ENCODE data around the gene CA9. TPM values are rescaled to one million over a fixed set of nuclear protein-coding genes. Genes with fewer than 3 reads are reported as not detected.

CA9 gene
- total RNA-seq, 2 donors from 2014 or later: 1.8 to 5.9 TPM

DNA sequence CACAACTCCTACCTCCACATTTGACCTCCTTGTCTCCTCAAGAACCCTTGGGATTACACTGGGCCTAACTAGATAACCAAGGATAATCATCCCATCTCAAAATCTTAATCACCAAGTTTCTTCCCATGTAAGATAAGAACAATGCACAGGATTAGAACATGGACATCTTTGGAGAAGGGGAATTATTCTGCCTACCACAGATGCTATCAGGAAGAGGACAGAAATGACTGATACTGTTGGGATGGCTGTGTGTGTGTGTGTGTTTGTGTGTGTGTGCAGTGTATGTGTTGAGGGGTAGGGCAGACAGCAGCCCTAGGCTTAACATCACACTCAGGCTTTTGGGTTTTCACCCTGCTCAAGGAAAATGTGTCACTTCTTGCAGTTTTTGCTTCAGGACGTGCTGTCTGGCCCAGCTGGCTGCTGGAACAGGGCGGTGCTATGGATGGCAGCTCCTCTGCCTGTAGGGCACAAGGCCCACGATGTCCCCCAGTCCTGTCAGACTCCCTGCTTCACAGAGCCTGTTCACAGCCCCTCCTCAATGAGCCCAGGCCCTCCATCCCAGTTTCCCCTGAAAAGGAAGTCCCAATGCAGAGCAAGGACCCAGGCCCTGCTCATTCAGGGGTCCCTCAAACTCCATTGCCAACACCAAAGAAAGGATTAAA, 7.7 kb downstream of the CA9 start:
- Histone ChIP-seq H3K9ac (ENCODE audit: low read depth in 2 of 2, low read length in 2 of 2) (no peak overlapping the region), H3K9me3 (no peaks in the 10 kb centered on the region), H3K27me3 (no peaks in the 10 kb centered on the region), H3K36me3 (no peaks in the 10 kb centered on the region), H3K4me1 (no peaks in the 10 kb centered on the region), H3K4me3 (no peak overlapping the region), H3K27ac (no peak overlapping the region)
- intact Hi-C loops (cut with DNase I): no loop called here
- TF ChIP-seq, protein P1, sequence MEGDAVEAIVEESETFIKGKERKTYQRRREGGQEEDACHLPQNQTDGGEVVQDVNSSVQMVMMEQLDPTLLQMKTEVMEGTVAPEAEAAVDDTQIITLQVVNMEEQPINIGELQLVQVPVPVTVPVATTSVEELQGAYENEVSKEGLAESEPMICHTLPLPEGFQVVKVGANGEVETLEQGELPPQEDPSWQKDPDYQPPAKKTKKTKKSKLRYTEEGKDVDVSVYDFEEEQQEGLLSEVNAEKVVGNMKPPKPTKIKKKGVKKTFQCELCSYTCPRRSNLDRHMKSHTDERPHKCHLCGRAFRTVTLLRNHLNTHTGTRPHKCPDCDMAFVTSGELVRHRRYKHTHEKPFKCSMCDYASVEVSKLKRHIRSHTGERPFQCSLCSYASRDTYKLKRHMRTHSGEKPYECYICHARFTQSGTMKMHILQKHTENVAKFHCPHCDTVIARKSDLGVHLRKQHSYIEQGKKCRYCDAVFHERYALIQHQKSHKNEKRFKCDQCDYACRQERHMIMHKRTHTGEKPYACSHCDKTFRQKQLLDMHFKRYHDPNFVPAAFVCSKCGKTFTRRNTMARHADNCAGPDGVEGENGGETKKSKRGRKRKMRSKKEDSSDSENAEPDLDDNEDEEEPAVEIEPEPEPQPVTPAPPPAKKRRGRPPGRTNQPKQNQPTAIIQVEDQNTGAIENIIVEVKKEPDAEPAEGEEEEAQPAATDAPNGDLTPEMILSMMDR (IDR thresholded peaks at IDR 0.05): no peak
- no peak for DNase-seq

- no peak overlapping the region for H3K4me3 ChIP-seq
- no peaks in the 10 kb centered on the region for H3K4me1 ChIP-seq
- H3K27me3 ChIP-seq: no peaks in the 10 kb centered on the region
- no peak overlapping the region for H3K27ac ChIP-seq
- no peak for DNase-seq
- no peak overlapping the region for H3K9ac ChIP-seq (ENCODE audit: low read depth in 2 of 2, low read length in 2 of 2)
- no peaks in the 10 kb centered on the region for H3K9me3 ChIP-seq
- H3K36me3 ChIP-seq: no peaks in the 10 kb centered on the region
- TF ChIP-seq, protein P1 (IDR thresholded peaks at IDR 0.05): no peak
- intact Hi-C loops (cut with DNase I): no loop called here
Measured at GRCh38 chr9:35682051-35682450, 8.3 kb downstream of the CA9 start.

GRCh38 chr9:35682520-35683315, 9.0 kb downstream of the CA9 start:
- H3K27me3 ChIP-seq: no peaks in the 10 kb centered on the region
- no peaks in the 10 kb centered on the region for H3K9me3 ChIP-seq
- TF ChIP-seq, protein P1 (IDR thresholded peaks at IDR 0.05): no peak
- H3K36me3 ChIP-seq: no peaks in the 10 kb centered on the region
- intact Hi-C loops (cut with DNase I): no loop called here
- peak overlapping the region in 1 of 2 donors; percentile 43 for H3K9ac ChIP-seq (ENCODE audit: low read depth in 2 of 2, low read length in 2 of 2)
- no peak overlapping the region for H3K27ac ChIP-seq
- no peak for DNase-seq
- no peaks in the 10 kb centered on the region for H3K4me1 ChIP-seq
- no peak overlapping the region for H3K4me3 ChIP-seq

DNA sequence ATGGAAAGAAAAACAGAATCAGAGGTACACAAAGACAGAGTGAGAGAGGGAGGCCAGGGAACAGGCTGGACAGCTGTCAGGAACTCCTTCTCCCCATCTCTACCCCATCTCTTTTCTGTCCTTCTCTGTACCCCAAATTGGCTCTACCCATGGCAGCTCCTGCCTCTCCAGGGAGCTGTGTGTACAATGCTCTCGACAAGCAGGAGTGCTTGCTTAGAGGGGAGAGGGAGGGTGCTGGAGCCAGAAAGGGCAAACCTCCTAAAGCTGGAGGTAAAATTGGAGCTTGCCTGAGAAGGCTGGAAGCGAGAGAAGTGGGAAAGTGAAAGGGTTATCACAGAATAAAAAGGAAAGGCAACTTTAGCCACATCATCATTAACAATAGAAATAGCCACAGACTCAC, 9.6 kb downstream of the CA9 start:
- DNase-seq: no peak
- no peaks in the 10 kb centered on the region for H3K9me3 ChIP-seq
- H3K4me1 ChIP-seq: no peaks in the 10 kb centered on the region
- TF ChIP-seq, protein P1 (IDR thresholded peaks at IDR 0.05): no peak
- H3K4me3 ChIP-seq: no peak overlapping the region
- intact Hi-C loops (cut with DNase I): no loop called here
- H3K27me3 ChIP-seq: no peaks in the 10 kb centered on the region
- no peak overlapping the region for H3K27ac ChIP-seq
- no peak overlapping the region for H3K9ac ChIP-seq (ENCODE audit: low read depth in 2 of 2, low read length in 2 of 2)
- H3K36me3 ChIP-seq: no peaks in the 10 kb centered on the region

GRCh38 chr9:35684921-35685320, 11.2 kb downstream of the CA9 start:
- DNase-seq: no peak
- intact Hi-C loops (cut with DNase I): no loop called here
- Histone ChIP-seq H3K36me3 (no peaks in the 10 kb centered on the region), H3K9me3 (no peaks in the 10 kb centered on the region), H3K9ac (ENCODE audit: low read depth in 2 of 2, low read length in 2 of 2) (no peak overlapping the region), H3K4me3 (no peak overlapping the region), H3K27ac (no peak overlapping the region), H3K4me1 (no peaks in the 10 kb centered on the region), H3K27me3 (no peaks in the 10 kb centered on the region)
- TF ChIP-seq, protein P1 (IDR thresholded peaks at IDR 0.05): no peak
